OCI-LY1 (cell line): Measurements from ENCODE around the gene HOXA2.

ENCODE experiments used
- H2AFZ ChIP-seq: fragments of 200-600 bp; sonication (generic), shearing (Covaris generic); 2 replicates; pipeline ENCODE4 v1.6.0; 2014; ENCODE audit warnings: antibody characterized with exemption, mild to moderate bottlenecking, low read length
- H3F3A ChIP-seq: fragments of 200-600 bp; sonication (generic), shearing (Covaris generic); 2 replicates; pipeline ENCODE4 v1.6.0; 2014; ENCODE audit warnings: mild to moderate bottlenecking, antibody characterized with exemption, low read length, moderate library complexity; ENCODE audit not compliant: insufficient read depth
- H3K27ac ChIP-seq: fragments of 200-600 bp; sonication (generic); 2 replicates; pipeline ENCODE4 v1.5.1; 2014; ENCODE audit warnings: low read length, mixed run types, mild to moderate bottlenecking, low read depth; ENCODE audit not compliant: poor library complexity, severe bottlenecking
- H3K27me3 ChIP-seq: fragments of 200-600 bp; sonication (generic); 2 replicates; pipeline ENCODE4 v1.6.0; 2014; ENCODE audit warnings: antibody characterized with exemption, mild to moderate bottlenecking, low read length, moderate library complexity; ENCODE audit not compliant: insufficient read depth
- H3K36me3 ChIP-seq: fragments of 200-600 bp; sonication (generic); 2 replicates; pipeline ENCODE4 v1.6.1; 2014; ENCODE audit warnings: mild to moderate bottlenecking, antibody characterized with exemption, low read length, moderate library complexity, mixed read lengths; ENCODE audit not compliant: insufficient read depth
- H3K4me1 ChIP-seq: fragments of 200-600 bp; sonication (generic); 2 replicates; pipeline ENCODE4 v1.5.1; 2014; ENCODE audit warnings: mild to moderate bottlenecking, low read length, moderate library complexity; ENCODE audit not compliant: insufficient read depth, severe bottlenecking
- H3K4me2 ChIP-seq: fragments of 200-600 bp; sonication (generic), shearing (Covaris generic); 2 replicates; pipeline ENCODE4 v1.6.1; 2014; ENCODE audit warnings: low read length
- H3K4me3 ChIP-seq: fragments of 200-600 bp; sonication (generic); 2 replicates; pipeline ENCODE4 v1.5.1; 2014; ENCODE audit warnings: low read length, low read depth, mild to moderate bottlenecking, mixed read lengths; ENCODE audit not compliant: poor library complexity, severe bottlenecking
- H3K79me2 ChIP-seq: fragments of 200-600 bp; shearing (Covaris generic); 2 replicates; pipeline ENCODE4 v1.6.1; 2016; ENCODE audit warnings: mixed run types, low read length, mixed read lengths; ENCODE audit not compliant: insufficient read depth
- H3K9ac ChIP-seq: fragments of 200-600 bp; sonication (generic), shearing (Covaris generic); 2 replicates; pipeline ENCODE4 v1.6.1; 2014; ENCODE audit warnings: mild to moderate bottlenecking, low read length, mixed read lengths
- H3K9me2 ChIP-seq: fragments of 200-600 bp; sonication (generic), shearing (Covaris generic); 2 replicates; pipeline ENCODE4 v1.6.1; 2014; ENCODE audit warnings: low read depth, mild to moderate bottlenecking, low read length, mixed read lengths
- H3K9me3 ChIP-seq: fragments of 200-600 bp; shearing (Covaris generic); 2 replicates; pipeline ENCODE4 v1.6.1; 2014; ENCODE audit warnings: low read length, mixed read lengths
- H4K20me1 ChIP-seq: fragments of 200-600 bp; sonication (generic), shearing (Covaris generic); 2 replicates; pipeline ENCODE4 v1.6.0; 2016; ENCODE audit warnings: mild to moderate bottlenecking, low read length; ENCODE audit not compliant: insufficient read depth
- CTCF ChIP-seq: fragments of 200-600 bp; sonication (generic), shearing (Covaris generic); IDR thresholded peaks from 2 replicates; pipeline ENCODE4 v1.5.1; 2017; ENCODE audit warnings: mild to moderate bottlenecking, antibody characterized with exemption, low read length, moderate library complexity, mixed read lengths
- EZH2 ChIP-seq: fragments of 200-600 bp; sonication (generic), shearing (Covaris generic); IDR thresholded peaks from 2 replicates; pipeline ENCODE4 v1.8.0; 2017; ENCODE audit warnings: borderline replicate concordance, mixed run types, mild to moderate bottlenecking, antibody characterized with exemption, low read length, moderate library complexity, mixed read lengths

HOXA2 gene

GRCh38 chr7:27141923-27142579, 39.6 kb upstream of the HOXA2 start:
- Histone ChIP-seq H3K9ac (no peak overlapping the region), H3K9me2 (no peaks in the 10 kb centered on the region), H3K27me3 (no peaks in the 10 kb centered on the region; the same call in 1 of the 2 replicates), H3F3A (no peaks in the 10 kb centered on the region), H4K20me1 (no peaks in the 10 kb centered on the region), H3K27ac (no peak overlapping the region), H2AFZ (no peak overlapping the region), H3K4me2 (peak overlapping the region; percentile 82; the same call in 1 of the 2 replicates), H3K4me1 (peaks cover 24% of the 10 kb centered on the region), H3K9me3 (no peaks in the 10 kb centered on the region), H3K79me2 (no peaks in the 10 kb centered on the region), H3K36me3 (no peaks in the 10 kb centered on the region), H3K4me3 (no peak overlapping the region)
- TF ChIP-seq CTCF = no peak
- no peak for TF ChIP-seq EZH2

GRCh38 chr7:27141137-27141922, 38.8 kb upstream of the HOXA2 start:
- no peak overlapping the region for H3K4me2 ChIP-seq
- no peak for TF ChIP-seq EZH2
- no peak for TF ChIP-seq CTCF
- peaks cover 24% of the 10 kb centered on the region for H3K4me1 ChIP-seq
- no peak overlapping the region for H2AFZ ChIP-seq
- no peaks in the 10 kb centered on the region; the same call in 1 of the 2 replicates for H3K27me3 ChIP-seq
- H3K9me2 ChIP-seq = no peaks in the 10 kb centered on the region
- no peak overlapping the region for H3K27ac ChIP-seq
- H3K9me3 ChIP-seq = no peaks in the 10 kb centered on the region
- no peaks in the 10 kb centered on the region for H3F3A ChIP-seq
- H4K20me1 ChIP-seq = no peaks in the 10 kb centered on the region
- H3K79me2 ChIP-seq = no peaks in the 10 kb centered on the region
- H3K9ac ChIP-seq = no peak overlapping the region
- no peak overlapping the region for H3K4me3 ChIP-seq
- H3K36me3 ChIP-seq = no peaks in the 10 kb centered on the region

GRCh38 chr7:27140126-27140857, 37.8 kb upstream of the HOXA2 start:
- TF ChIP-seq EZH2 (no peak), CTCF (no peak)
- Histone ChIP-seq H3K27ac (no peak overlapping the region), H3K9me3 (no peaks in the 10 kb centered on the region), H3K9me2 (no peaks in the 10 kb centered on the region), H2AFZ (no peak overlapping the region), H3K79me2 (no peaks in the 10 kb centered on the region), H3K36me3 (no peaks in the 10 kb centered on the region), H3K4me2 (no peak overlapping the region), H3F3A (no peaks in the 10 kb centered on the region), H3K27me3 (no peaks in the 10 kb centered on the region; the same call in 1 of the 2 replicates), H3K4me1 (peaks cover 20% of the 10 kb centered on the region), H3K4me3 (no peak overlapping the region), H4K20me1 (no peaks in the 10 kb centered on the region), H3K9ac (no peak overlapping the region)
